Measurements from ENCODE around the gene NGF. TPM values are rescaled to one million over a fixed set of nuclear protein-coding genes. Genes with fewer than 3 reads are reported as not detected.

The NGF gene
- total RNA-seq, 2 donors from 2014 or later: 5.1 to 12.0 TPM

GRCh38 chr1:115293006-115293405, 45.0 kb downstream of the NGF start:
- H3K36me3 ChIP-seq: no peaks in the 10 kb centered on the region
- DNase-seq (ENCODE audit: low spot score): no peak
- H3K4me3 ChIP-seq: no peak overlapping the region
- peaks cover 0 to 5% of the 10 kb centered on the region in 2 donors for H3K4me1 ChIP-seq
- H3K27me3 ChIP-seq: no peaks in the 10 kb centered on the region
- H3K9me3 ChIP-seq: no peaks in the 10 kb centered on the region
- no peak overlapping the region for H3K27ac ChIP-seq
- TF ChIP-seq, protein P1, sequence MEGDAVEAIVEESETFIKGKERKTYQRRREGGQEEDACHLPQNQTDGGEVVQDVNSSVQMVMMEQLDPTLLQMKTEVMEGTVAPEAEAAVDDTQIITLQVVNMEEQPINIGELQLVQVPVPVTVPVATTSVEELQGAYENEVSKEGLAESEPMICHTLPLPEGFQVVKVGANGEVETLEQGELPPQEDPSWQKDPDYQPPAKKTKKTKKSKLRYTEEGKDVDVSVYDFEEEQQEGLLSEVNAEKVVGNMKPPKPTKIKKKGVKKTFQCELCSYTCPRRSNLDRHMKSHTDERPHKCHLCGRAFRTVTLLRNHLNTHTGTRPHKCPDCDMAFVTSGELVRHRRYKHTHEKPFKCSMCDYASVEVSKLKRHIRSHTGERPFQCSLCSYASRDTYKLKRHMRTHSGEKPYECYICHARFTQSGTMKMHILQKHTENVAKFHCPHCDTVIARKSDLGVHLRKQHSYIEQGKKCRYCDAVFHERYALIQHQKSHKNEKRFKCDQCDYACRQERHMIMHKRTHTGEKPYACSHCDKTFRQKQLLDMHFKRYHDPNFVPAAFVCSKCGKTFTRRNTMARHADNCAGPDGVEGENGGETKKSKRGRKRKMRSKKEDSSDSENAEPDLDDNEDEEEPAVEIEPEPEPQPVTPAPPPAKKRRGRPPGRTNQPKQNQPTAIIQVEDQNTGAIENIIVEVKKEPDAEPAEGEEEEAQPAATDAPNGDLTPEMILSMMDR (IDR thresholded peaks at IDR 0.05): no peak

- peaks cover 0 to 5% of the 10 kb centered on the region in 2 donors for H3K4me1 ChIP-seq
- H3K27ac ChIP-seq: no peak overlapping the region
- H3K4me3 ChIP-seq: no peak overlapping the region
- no peaks in the 10 kb centered on the region for H3K27me3 ChIP-seq
- TF ChIP-seq, protein P1 (IDR thresholded peaks at IDR 0.05): no peak
- no peak for DNase-seq (ENCODE audit: low spot score)
- H3K9me3 ChIP-seq: no peaks in the 10 kb centered on the region
- H3K36me3 ChIP-seq: no peaks in the 10 kb centered on the region
These were observed 46.3 kb downstream of the NGF start for GRCh38 chr1:115291741-115292140.

GRCh38 chr1:115289940-115290339, 48.1 kb downstream of the NGF start:
- no peaks in the 10 kb centered on the region for H3K9me3 ChIP-seq
- TF ChIP-seq, protein P1 (IDR thresholded peaks at IDR 0.05): no peak
- H3K4me1 ChIP-seq: peaks cover 0 to 11% of the 10 kb centered on the region in 2 donors
- H3K27me3 ChIP-seq: no peaks in the 10 kb centered on the region
- no peaks in the 10 kb centered on the region for H3K36me3 ChIP-seq
- DNase-seq (ENCODE audit: low spot score): no peak
- no peak overlapping the region for H3K27ac ChIP-seq
- H3K4me3 ChIP-seq: no peak overlapping the region

GRCh38 chr1:115288591-115289198, 49.4 kb downstream of the NGF start:
- no peaks in the 10 kb centered on the region for H3K27me3 ChIP-seq
- H3K4me3 ChIP-seq: no peak overlapping the region
- DNase-seq (ENCODE audit: low spot score): no peak
- TF ChIP-seq, protein P1 (IDR thresholded peaks at IDR 0.05): no peak
- H3K4me1 ChIP-seq: peaks cover 0 to 22% of the 10 kb centered on the region in 2 donors
- H3K27ac ChIP-seq: no peak overlapping the region
- H3K36me3 ChIP-seq: no peaks in the 10 kb centered on the region
- no peaks in the 10 kb centered on the region for H3K9me3 ChIP-seq

DNA sequence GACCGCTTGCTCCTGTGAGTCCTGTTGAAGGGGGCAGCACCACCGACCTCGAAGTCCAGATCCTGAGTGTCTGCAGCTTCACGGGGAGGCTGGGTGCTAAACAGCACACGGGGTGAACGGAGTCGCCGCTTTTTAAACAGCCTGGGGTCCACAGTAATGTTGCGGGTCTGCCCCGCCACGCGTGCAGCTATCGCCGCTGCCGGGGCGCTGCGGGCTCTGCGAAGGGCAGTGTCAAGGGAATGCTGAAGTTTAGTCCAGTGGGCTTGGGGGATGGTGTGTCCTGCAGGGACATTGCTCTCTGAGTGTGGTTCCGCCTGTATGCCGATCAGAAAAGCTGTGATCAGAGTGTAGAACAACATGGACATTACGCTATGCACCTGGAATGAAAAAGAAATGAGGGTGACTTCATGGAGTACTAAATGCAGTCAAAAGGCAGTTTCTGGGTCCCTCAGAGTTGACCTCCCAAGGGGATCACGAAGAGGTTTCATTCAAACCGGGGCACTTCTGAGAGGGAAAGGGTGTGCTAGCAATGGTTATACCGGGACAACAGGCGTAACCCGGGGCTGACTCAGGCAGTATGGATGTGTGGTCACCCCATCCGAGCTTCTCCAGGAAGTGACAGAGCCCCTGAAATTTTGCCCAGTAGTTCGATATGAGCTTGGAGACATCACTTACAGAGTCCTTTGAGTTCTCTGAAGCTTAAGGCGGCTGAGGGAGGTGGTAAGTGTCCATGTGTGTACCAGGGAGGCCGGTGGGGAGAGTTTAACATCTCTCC, 51.4 kb downstream of the NGF start:
- Histone ChIP-seq H3K27me3 (no peaks in the 10 kb centered on the region), H3K9me3 (no peaks in the 10 kb centered on the region), H3K4me1 (peaks cover 0 to 37% of the 10 kb centered on the region in 2 donors), H3K36me3 (no peaks in the 10 kb centered on the region), H3K4me3 (no peak overlapping the region), H3K27ac (no peak overlapping the region)
- TF ChIP-seq, protein P1 (IDR thresholded peaks at IDR 0.05): no peak
- no peak for DNase-seq (ENCODE audit: low spot score)

Data from right atrium auricular region (tissue), 2 donors.